Epithelial cell of esophagus (primary cell): ENCODE data around the gene MYO1C.

ENCODE experiments used
- DNase-seq: peaks from one replicate; pipeline ENCODE4 v3.0.0; 2010; ENCODE audit warnings: low read depth
- H3K4me3 ChIP-seq: 2 replicates; pipeline ENCODE4 v1.5.1; 2011; ENCODE audit warnings: mild to moderate bottlenecking, low read length, control low read depth
- CTCF ChIP-seq: IDR thresholded peaks from 2 replicates; pipeline ENCODE4 v1.5.1; 2011; ENCODE audit warnings: low read depth, mild to moderate bottlenecking, low read length, control low read depth, inconsistent platforms; ENCODE audit not compliant: insufficient read depth; ENCODE audit errors: missing control alignments

The MYO1C gene

DNA sequence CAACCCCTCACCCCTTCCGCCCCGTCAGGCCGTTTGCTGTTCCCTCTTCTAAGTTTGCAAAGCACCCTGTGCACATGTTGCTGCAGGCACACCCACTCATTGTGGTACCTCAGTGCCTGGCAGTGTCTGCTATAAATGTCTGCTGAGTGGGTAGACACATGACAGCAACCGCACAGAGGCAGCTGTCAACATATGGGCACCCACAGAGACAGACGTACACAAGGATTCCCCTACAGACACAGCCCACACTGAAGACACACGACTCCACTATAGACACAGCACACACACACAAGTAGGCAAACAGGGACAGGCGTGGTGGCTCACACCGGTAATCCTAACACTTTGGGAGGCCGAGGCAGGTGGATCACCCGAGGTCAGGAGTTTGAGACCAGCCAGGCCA lies 18.6 kb downstream of the MYO1C start:
- DNase-seq = no peak
- no peak for TF ChIP-seq CTCF

GRCh38 chr17:1473170-1473569 lies 19.3 kb downstream of the MYO1C start:
- no peak for DNase-seq
- H3K4me3 ChIP-seq = no peak overlapping the region
- no peak for TF ChIP-seq CTCF

More for the DNA sequence above, 18.6 kb downstream of the MYO1C start:
- H3K4me3 ChIP-seq = no peak overlapping the region

DNA sequence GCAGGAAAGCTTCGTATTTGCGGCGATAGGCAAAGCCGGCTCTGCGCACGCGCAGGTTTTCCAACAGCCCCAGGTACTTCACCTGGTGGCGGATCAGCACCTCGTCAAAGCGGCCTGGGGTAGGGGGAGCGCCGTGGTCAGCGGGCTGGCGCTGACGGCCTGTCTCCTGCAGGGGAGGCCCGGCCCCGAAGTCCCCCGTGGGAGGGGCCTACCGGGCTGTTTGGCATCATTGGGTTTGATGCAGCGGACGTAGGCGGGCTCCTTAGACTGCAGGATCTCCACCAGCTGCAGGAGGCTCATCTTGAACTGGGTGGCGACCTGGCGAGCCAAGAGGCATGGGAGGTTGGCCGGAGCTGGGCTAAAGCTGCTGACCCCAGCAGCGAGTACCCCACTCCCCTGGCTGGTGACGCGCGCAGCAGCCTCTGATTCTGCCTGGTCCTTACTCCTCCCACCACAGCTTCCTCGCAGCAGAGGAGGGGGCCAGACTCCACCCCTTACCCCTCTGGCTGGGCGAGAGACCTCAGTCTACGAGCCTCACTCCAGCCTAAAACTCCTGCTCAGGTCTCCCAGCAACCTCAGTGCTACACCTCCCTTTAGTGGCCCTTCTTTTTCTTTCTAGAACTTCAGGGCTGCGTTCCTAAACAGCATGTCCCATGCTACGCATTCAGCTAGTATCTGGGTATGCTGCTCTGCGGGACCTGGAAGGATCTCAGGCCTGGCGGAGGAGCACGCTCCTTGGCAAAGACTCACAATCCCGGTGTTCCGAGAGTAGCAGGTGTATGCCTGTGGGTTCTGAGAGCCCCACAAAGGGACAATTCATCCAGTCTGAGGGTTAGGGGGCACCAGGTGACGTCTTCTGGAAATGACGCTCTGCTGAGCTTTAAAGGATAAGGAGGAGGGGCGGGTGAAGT lies 20.3 kb downstream of the MYO1C start:
- H3K4me3 ChIP-seq = no peak overlapping the region
- TF ChIP-seq CTCF = no peak

GRCh38 chr17:1471490-1471889 lies 21.0 kb downstream of the MYO1C start:
- no peak for TF ChIP-seq CTCF
- H3K4me3 ChIP-seq = no peak overlapping the region
- DNase-seq = no peak

More for the DNA sequence above, 20.3 kb downstream of the MYO1C start:
- DNase-seq = no peak

DNA sequence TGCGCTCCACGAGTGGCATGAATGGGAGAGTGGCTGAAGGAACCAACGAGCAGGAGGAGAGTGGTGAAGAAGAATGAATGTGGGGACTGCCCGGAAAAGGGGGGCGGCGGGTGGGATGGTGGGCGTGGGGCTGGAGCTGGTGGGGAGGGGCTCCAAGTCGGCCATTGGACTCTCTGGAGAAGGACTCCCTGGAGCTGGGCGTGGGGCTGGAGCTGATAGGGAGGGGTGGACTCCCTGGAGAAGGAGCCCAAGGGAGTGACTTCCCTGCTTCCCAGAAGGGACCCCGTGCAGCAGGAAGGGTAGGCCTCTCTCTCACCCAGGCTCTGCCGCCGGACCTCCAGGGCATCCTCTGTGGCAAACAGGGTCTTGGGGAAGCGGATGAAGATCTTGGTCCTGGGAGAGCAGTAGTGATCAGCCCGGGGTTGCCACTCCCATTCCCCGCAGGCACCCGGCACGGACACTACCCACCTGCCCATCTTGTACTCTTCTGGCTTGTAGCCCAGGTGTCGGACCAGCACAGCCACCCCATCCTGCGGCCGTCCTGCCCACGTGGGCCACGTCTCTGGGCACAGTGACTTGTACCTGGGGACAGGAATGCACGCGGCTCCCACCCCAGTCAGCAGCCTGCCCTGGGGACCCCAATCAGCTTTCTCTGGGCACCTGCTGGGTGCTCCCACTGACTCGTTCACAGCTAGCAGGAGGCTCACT lies 21.6 kb downstream of the MYO1C start:
- no peak for TF ChIP-seq CTCF
- no peak overlapping the region for H3K4me3 ChIP-seq
- DNase-seq = no peak

DNA sequence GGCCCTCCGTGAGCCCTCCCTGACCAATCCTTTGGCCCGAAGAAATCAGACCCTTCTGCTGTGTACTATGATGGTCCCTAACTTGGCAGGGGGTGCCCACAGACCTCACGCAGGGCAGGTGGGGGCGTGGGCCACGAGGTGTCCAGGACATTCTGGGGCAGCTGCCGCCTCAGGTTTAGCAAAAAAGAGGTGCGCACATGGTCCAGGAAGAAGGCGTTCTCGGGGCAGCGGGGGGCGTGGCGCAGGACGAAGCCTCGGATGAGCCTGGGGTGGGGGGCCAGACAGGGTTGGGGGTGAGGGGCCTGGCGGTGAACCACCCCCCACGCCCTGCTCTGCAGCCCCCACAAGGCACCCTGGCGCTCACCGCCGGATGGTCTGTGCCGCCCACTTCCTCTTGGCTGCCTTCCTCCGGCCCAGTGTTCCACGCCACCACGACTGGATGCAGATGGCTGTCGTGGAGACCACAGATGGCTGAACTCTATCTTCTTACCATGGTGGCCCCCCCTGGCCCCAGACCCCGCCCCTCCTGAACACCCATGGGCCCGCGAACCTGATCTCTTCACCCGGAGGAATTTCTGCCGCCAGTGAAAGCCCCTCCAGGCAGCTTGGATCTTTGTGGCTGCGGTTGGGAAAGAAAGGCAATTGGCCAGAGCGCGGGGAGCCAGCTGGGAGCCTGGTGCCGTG lies 22.3 kb downstream of the MYO1C start:
- H3K4me3 ChIP-seq = no peak overlapping the region
- no peak for DNase-seq
- no peak for TF ChIP-seq CTCF
